IMR-90 (cell line): ENCODE measurements around the gene ADGRG6. TPM values are rescaled to one million over a fixed set of nuclear protein-coding genes. Genes with fewer than 3 reads are reported as not detected.

ENCODE experiments used
- ATAC-seq: fragments of 200-7000 bp; cut with Tn5 transposase; 2 replicates; pipeline ENCODE4 v1.9.1; 2020; ENCODE audit warnings: low read depth, mild to moderate bottlenecking, moderate library complexity
- BruUV-seq: library from RNA; stranded (reverse); fragments of 400-500 nt; replicated peaks from 2 replicates; lab custom pipeline; 2021; lab: Mats Ljungman, UMichigan
- CTCF ChIA-PET: fragments of 300-600 bp; formaldehyde crosslinking; extraction: SDS; loops from one replicate; lab custom pipeline; 2021; ENCODE audit warnings: antibody characterized with exemption; lab: Yijun Ruan, JAX
- POLR2A ChIA-PET: fragments of 300-600 bp; sonication (Branson Sonifier 250); formaldehyde crosslinking; loops from one replicate; lab custom pipeline; 2022; ENCODE audit warnings: antibody characterized with exemption; ENCODE audit not compliant: unreplicated experiment; lab: Charles Lee
- DNase-seq: peaks from one replicate; pipeline ENCODE4 v3.0.0; 2013
- H2AFZ ChIP-seq: replicated peaks from 2 replicates; pipeline ENCODE3; 2013; ENCODE audit warnings: low read length, mild to moderate bottlenecking; ENCODE audit not compliant: poor library complexity
- H2AK5ac ChIP-seq: 2 replicates; pipeline ENCODE4 v1.6.1; 2013; ENCODE audit warnings: low read depth, low read length, inconsistent platforms
- H2AK9ac ChIP-seq: replicated peaks from 2 replicates; pipeline ENCODE3; 2013; ENCODE audit warnings: mild to moderate bottlenecking, low read depth, low read length, moderate library complexity; ENCODE audit not compliant: poor library complexity
- H2BK120ac ChIP-seq: 2 replicates; pipeline ENCODE4 v1.6.1; 2013; ENCODE audit warnings: low read depth, low read length, inconsistent platforms
- H2BK15ac ChIP-seq: 3 replicates; pipeline ENCODE4 v1.6.1; 2013; ENCODE audit warnings: low read depth, low read length, inconsistent platforms
- H2BK20ac ChIP-seq: 2 replicates; pipeline ENCODE4 v1.6.1; 2013; ENCODE audit warnings: low read depth, mild to moderate bottlenecking, inconsistent platforms, low read length, moderate library complexity
- H2BK5ac ChIP-seq: 2 replicates; pipeline ENCODE4 v1.6.1; 2013; ENCODE audit warnings: mild to moderate bottlenecking, low read depth, low read length, inconsistent platforms; ENCODE audit not compliant: poor library complexity, severe bottlenecking
- H3K14ac ChIP-seq: replicated peaks from 2 replicates; pipeline ENCODE4 v1.6.1; 2013; ENCODE audit warnings: low read depth, low read length, inconsistent platforms
- H3K18ac ChIP-seq: 2 replicates; pipeline ENCODE4 v1.6.1; 2013; ENCODE audit warnings: low read depth, low read length, control low read depth
- H3K23ac ChIP-seq: 2 replicates; pipeline ENCODE4 v1.6.1; 2013; ENCODE audit warnings: low read depth, low read length, inconsistent platforms
- H3K27ac ChIP-seq: 2 replicates; pipeline ENCODE4 v1.5.1; 2013; ENCODE audit warnings: mild to moderate bottlenecking, control low read depth, low read length; ENCODE audit not compliant: insufficient read depth
- H3K27me3 ChIP-seq: 2 replicates; pipeline ENCODE4 v1.6.1; 2013; ENCODE audit warnings: low read length; ENCODE audit not compliant: control insufficient read depth, insufficient read depth
- H3K36me3 ChIP-seq: 2 replicates; pipeline ENCODE4 v1.6.1; 2013; ENCODE audit warnings: low read length, mixed read lengths; ENCODE audit not compliant: control insufficient read depth, insufficient read depth
- H3K4ac ChIP-seq: 2 replicates; pipeline ENCODE4 v1.6.1; 2013; ENCODE audit warnings: low read depth, low read length, inconsistent platforms
- H3K4me1 ChIP-seq: 2 replicates; pipeline ENCODE4 v1.6.1; 2013; ENCODE audit warnings: low read length, mixed read lengths; ENCODE audit not compliant: control insufficient read depth, insufficient read depth
- H3K4me2 ChIP-seq: 2 replicates; pipeline ENCODE4 v1.6.1; 2013; ENCODE audit warnings: low read depth, mild to moderate bottlenecking, control low read depth, low read length, moderate library complexity
- H3K4me3 ChIP-seq: 2 replicates; pipeline ENCODE4 v1.5.1; 2013; ENCODE audit warnings: low read depth, mild to moderate bottlenecking, control low read depth, low read length, moderate library complexity; ENCODE audit not compliant: insufficient read depth
- H3K56ac ChIP-seq: 2 replicates; pipeline ENCODE4 v1.6.1; 2013; ENCODE audit warnings: low read length, inconsistent platforms; ENCODE audit not compliant: insufficient read depth; ENCODE audit errors: extremely low read depth
- H3K79me1 ChIP-seq, 2 experiments: 2 replicates each; pipeline ENCODE4 v1.6.1; 2013; ENCODE audit warnings: low read length in 2 of 2, inconsistent platforms in 1 of 2, low read depth in 1 of 2
- H3K9ac ChIP-seq: 2 replicates; pipeline ENCODE4 v1.6.1; 2013; ENCODE audit warnings: low read depth, low read length, control low read depth
- H3K9me1 ChIP-seq: 2 replicates; pipeline ENCODE4 v1.6.1; 2013; ENCODE audit warnings: low read length, inconsistent platforms; ENCODE audit not compliant: insufficient read depth
- H3K9me3 ChIP-seq: 2 replicates; pipeline ENCODE4 v1.6.1; 2013; ENCODE audit warnings: low read length; ENCODE audit not compliant: control insufficient read depth, insufficient read depth
- H4K20me1 ChIP-seq: 2 replicates; pipeline ENCODE4 v1.6.1; 2013; ENCODE audit warnings: low read length, inconsistent platforms; ENCODE audit not compliant: insufficient read depth
- H4K5ac ChIP-seq: 2 replicates; pipeline ENCODE4 v1.6.1; 2013; ENCODE audit warnings: mild to moderate bottlenecking, low read depth, low read length, control low read depth
- H4K8ac ChIP-seq, 2 experiments: 2 replicates each; pipeline ENCODE4 v1.6.1; 2013; ENCODE audit warnings: low read depth in 2 of 2, low read length in 2 of 2, control low read depth in 1 of 2, inconsistent platforms in 1 of 2
- H4K91ac ChIP-seq: 2 replicates; pipeline ENCODE4 v1.6.1; 2013; ENCODE audit warnings: low read depth, low read length, inconsistent platforms; ENCODE audit not compliant: insufficient read depth
- NFE2L2 ChIP-seq: fragments of 150-350 bp; IDR thresholded peaks from 2 replicates; pipeline ENCODE4 v1.6.1; 2016; ENCODE audit warnings: low read depth, mild to moderate bottlenecking, low read length
- WGBS, 2 experiments: methylation state at CpG; one replicate each; pipeline versions ENCODE4 v1.1.5 to v1.1.7; 2013; ENCODE audit warnings: missing lambda C conversion rate in 2 of 2; ENCODE audit not compliant: insufficient read length in 1 of 2; ENCODE audit errors: extremely low coverage in 2 of 2; 5-methylcytosine and 5-hydroxymethylcytosine counted together
- dilution Hi-C: fragments of 300-500 bp; cut with HindIII; formaldehyde crosslinking; loops from one replicate; pipeline ENCODE4 v1.14.3; 2018; ENCODE audit warnings: low sequenced_read_pairs; ENCODE audit not compliant: unreplicated experiment
- in situ Hi-C: fragments of 300-500 bp; cut with MboI; formaldehyde crosslinking; loops from 3 replicates; pipeline ENCODE4 v1.14.3; 2019; ENCODE audit warnings: low sequenced_read_pairs, inconsistent platforms, mixed read lengths
- intact Hi-C: fragments of 100-400 bp; cut with micrococcal nuclease; formaldehyde crosslinking; loops from 2 replicates; pipeline ENCODE4 v1.10.0; 2022
- polyA plus RNA-seq, 3 experiments: library from polyadenylated mRNA; depleted of rRNA; stranded (reverse); fragments of >200 nt; gene quantifications; 2 replicates each; pipeline ENCODE4 v1.2.3, GENCODE V29; 2012; ENCODE audit warnings: low replicate concordance in 1 of 3
- total RNA-seq: library from RNA; depleted of rRNA; stranded (reverse); fragments of >200 nt; gene quantifications from 2 replicates; pipeline ENCODE4 v1.2.3, GENCODE V29; 2012

Gene ADGRG6
- total and polyA plus RNA-seq, 2 of the 4 experiments (the other 2 are of a cell fraction): 10.0 to 20.3 TPM

DNA sequence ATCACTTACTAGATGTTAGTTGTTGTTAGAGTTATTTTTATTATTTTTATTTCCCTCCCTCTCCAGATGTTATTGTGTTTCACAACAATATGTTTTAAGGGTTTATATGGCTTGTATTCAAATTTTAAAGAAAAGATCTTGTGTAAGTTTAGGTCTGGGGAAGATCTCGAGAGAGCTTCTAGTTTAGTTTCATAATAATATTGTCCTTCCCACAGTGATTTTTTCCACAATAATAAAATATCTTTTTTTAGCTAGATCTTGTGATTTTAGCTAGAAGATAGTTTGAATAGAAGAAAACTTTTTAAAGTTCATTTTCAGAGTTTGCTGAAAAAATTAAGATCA lies 55.0 kb downstream of the ADGRG6 start:
- Histone ChIP-seq H3K9me3 (no peaks in the 10 kb centered on the region), H3K4me3 (no peak overlapping the region), H3K18ac (peak overlapping the region; percentile 62; the same call in 1 of the 2 replicates), H3K4me2 (no peak overlapping the region), H3K79me1 (peaks cover 0 to 3% of the 10 kb centered on the region in 2 experiments; a peak in 1 of 4 replicates), H3K27me3 (no peaks in the 10 kb centered on the region), H3K9me1 (peaks cover 5% of the 10 kb centered on the region; the same call in 1 of the 2 replicates), H3K36me3 (no peaks in the 10 kb centered on the region), H4K8ac (no peak overlapping the region), H2AK5ac (no peak overlapping the region), H2BK120ac (0 out of 2 replicates have a peak overlapping the region, but pooled peaks have one; percentile 39), H2BK20ac (no peak overlapping the region), H4K91ac (peak overlapping the region; percentile 71), H3K23ac (no peak overlapping the region), H4K20me1 (no peaks in the 10 kb centered on the region), H3K4ac (no peak overlapping the region), H2AFZ (no peak overlapping the region), H4K5ac (no peak overlapping the region), H2BK15ac (no peak overlapping the region), H3K14ac (0 out of 2 replicates have a peak overlapping the region, but pooled peaks have one; percentile 43), H3K9ac (no peak overlapping the region), H2BK5ac (no peak overlapping the region), H2AK9ac (no peak overlapping the region), H3K4me1 (peaks cover 19% of the 10 kb centered on the region), H3K27ac (no peak overlapping the region), H3K56ac (no peak overlapping the region)
- CTCF ChIA-PET: no interaction called here
- no CpG with 5 or more reads among the region's 1 CpG for WGBS, 2 experiments
- DNase-seq (no peak), ATAC-seq (no peak)
- POLR2A ChIA-PET: no interaction called here
- intact Hi-C loops: no loop called here
- in situ Hi-C loops: no loop called here
- no TSS peak for BruUV-seq
- dilution Hi-C loops: no loop called here
- no peak for TF ChIP-seq NFE2L2
